Esophagus muscularis mucosa (tissue), 3 donors: Measurements from ENCODE around the gene RPL21.

Experiments
- POLR2A ChIP-seq: fragments of 450-650 bp; IDR thresholded peaks from one replicate; pipeline ENCODE4 v1.6.1; 2017; ENCODE audit warnings: antibody characterized with exemption, moderate library complexity, mild to moderate bottlenecking, low read depth
- POLR2AphosphoS5 ChIP-seq, 2 donors: sonication (generic); formaldehyde crosslinking; IDR thresholded peaks; one replicate each; pipeline ENCODE4 v1.6.1; 2017; ENCODE audit warnings: antibody characterized with exemption in 2 of 2
- TF ChIP-seq, protein P1 (sequence below), 3 experiments: fragments of 200-600 bp in 2 of 3; fragments of 450-650 bp in 1 of 3; sonication (generic) in 2 of 3; IDR thresholded peaks; one replicate each; pipeline ENCODE4 v1.5.1; 2017 to 2019; ENCODE audit warnings: antibody characterized with exemption in 3 of 3, mild to moderate bottlenecking in 2 of 3, moderate library complexity in 1 of 3

DNA sequence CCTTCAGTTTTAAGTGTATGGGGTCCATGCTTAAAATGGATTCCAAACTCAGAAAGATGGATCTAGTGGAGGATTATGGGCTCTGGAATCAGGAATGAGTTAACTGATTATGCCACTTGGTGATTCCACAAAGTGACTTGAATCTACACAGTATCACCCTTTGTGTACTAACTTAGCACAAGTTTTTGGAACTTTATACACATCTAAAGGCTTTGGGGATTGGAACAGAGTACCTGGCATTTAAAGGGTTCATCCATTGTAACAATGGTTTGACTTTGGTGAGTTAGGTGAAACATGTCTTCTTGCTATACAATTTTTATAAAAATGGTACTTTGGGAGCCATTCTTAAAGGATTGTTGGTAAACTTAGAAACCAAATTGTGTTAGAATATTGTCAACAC is 1.1 kb downstream of the RPL21 start:
- TF ChIP-seq, protein P1, sequence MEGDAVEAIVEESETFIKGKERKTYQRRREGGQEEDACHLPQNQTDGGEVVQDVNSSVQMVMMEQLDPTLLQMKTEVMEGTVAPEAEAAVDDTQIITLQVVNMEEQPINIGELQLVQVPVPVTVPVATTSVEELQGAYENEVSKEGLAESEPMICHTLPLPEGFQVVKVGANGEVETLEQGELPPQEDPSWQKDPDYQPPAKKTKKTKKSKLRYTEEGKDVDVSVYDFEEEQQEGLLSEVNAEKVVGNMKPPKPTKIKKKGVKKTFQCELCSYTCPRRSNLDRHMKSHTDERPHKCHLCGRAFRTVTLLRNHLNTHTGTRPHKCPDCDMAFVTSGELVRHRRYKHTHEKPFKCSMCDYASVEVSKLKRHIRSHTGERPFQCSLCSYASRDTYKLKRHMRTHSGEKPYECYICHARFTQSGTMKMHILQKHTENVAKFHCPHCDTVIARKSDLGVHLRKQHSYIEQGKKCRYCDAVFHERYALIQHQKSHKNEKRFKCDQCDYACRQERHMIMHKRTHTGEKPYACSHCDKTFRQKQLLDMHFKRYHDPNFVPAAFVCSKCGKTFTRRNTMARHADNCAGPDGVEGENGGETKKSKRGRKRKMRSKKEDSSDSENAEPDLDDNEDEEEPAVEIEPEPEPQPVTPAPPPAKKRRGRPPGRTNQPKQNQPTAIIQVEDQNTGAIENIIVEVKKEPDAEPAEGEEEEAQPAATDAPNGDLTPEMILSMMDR (IDR thresholded peaks at IDR 0.05), result no peak
- TF ChIP-seq POLR2A, result no peak
- TF ChIP-seq POLR2AphosphoS5 (IDR thresholded peaks at IDR 0.05), result no peak
